Activated CD4-positive, alpha-beta T cell treated with anti-CD3 and anti-CD28 coated beads for 36 hours (primary cell): ENCODE measurements around the gene BMPER. TPM values are rescaled to one million over a fixed set of nuclear protein-coding genes. Genes with fewer than 3 reads are reported as not detected.

ENCODE experiments used
- ATAC-seq: fragments of 200-7000 bp; cut with Tn5 transposase; one replicate; pipeline ENCODE4 v1.10.0; 2021; ENCODE audit warnings: mild to moderate bottlenecking, moderate library complexity
- CTCF ChIA-PET: fragments of 350-600 bp; sonication (Branson Sonifier 250); formaldehyde crosslinking; loops from one replicate; lab custom pipeline; 2021; ENCODE audit warnings: antibody characterized with exemption; lab: Charles Lee
- POLR2A ChIA-PET: fragments of 350-600 bp; sonication (Branson Sonifier 250); formaldehyde crosslinking; loops from one replicate; lab custom pipeline; 2021; ENCODE audit warnings: antibody characterized with exemption, inconsistent platforms; lab: Charles Lee
- DNase-seq: peaks from one replicate; pipeline ENCODE4 v3.0.0-alpha.2; 2020
- H3K27ac Mint-ChIP-seq: one replicate; pipeline ENCODE4 v1.8.0; 2021; ENCODE audit warnings: mixed read lengths
- H3K27me3 Mint-ChIP-seq: one replicate; pipeline ENCODE4 v1.8.0; 2021; ENCODE audit warnings: mixed read lengths
- H3K36me3 Mint-ChIP-seq: one replicate; pipeline ENCODE4 v1.8.0; 2021; ENCODE audit warnings: low read depth, mixed read lengths
- H3K4me1 Mint-ChIP-seq: one replicate; pipeline ENCODE4 v1.8.0; 2021; ENCODE audit warnings: mixed read lengths
- H3K4me3 Mint-ChIP-seq: one replicate; pipeline ENCODE4 v1.8.0; 2021; ENCODE audit warnings: mild to moderate bottlenecking, moderate library complexity, mixed read lengths
- H3K9me3 Mint-ChIP-seq: one replicate; pipeline ENCODE4 v1.8.0; 2021; ENCODE audit warnings: low read depth, mixed read lengths
- intact Hi-C, 2 experiments: fragments of 100-400 bp; cut with DNase I in 1 of 2; cut with micrococcal nuclease in 1 of 2; formaldehyde crosslinking; loops; one replicate each; pipeline versions ENCODE4 v1.14.2 to v1.15.1; 2022 to 2024; cut with DNase I, micrococcal nuclease
- total RNA-seq, 2 experiments: library from RNA; stranded (reverse); gene quantifications; one replicate each; pipeline ENCODE4 v1.2.3, GENCODE V29; 2021

Gene BMPER
- total RNA-seq, 2 experiments from 2014 or later, result not detected

GRCh38 chr7:34184466-34184865 is 279.1 kb downstream of the BMPER start:
- intact Hi-C loops, result no loop called here
- POLR2A ChIA-PET, result no interaction called here
- ATAC-seq (no peak), DNase-seq (no peak)
- Mint-ChIP-seq H3K4me3 (no peak overlapping the region), H3K9me3 (no peaks in the 10 kb centered on the region), H3K36me3 (no peaks in the 10 kb centered on the region), H3K27me3 (no peaks in the 10 kb centered on the region), H3K4me1 (no peaks in the 10 kb centered on the region), H3K27ac (no peak overlapping the region)
- CTCF ChIA-PET, result no interaction called here

DNA sequence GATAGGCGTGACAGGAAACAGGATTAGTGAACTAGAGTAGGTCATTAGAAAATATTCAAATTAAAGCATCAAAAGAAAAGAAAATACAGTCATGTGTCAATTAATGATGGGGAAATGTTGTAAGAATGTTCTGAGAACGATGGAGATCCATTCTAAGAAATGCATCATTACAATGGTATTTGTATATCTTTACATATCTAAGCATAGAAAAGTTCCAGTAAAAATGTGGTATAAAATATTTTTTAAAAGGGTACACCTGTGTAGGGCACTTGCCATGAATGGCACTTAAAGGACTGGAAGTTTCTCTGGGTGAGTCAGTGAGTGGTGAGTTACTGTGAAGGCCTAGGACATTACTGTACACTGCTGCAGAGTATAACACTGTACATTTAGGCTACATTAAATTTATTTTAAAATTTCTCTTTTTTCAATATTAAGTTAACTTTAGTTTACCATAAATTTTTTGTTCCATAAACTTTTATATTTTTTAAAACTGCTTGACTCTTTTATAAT is 282.5 kb downstream of the BMPER start:
- ChIA-PET CTCF (no interaction called here), POLR2A (no interaction called here)
- Mint-ChIP-seq H3K4me3 (no peak overlapping the region), H3K27me3 (no peaks in the 10 kb centered on the region), H3K9me3 (no peaks in the 10 kb centered on the region), H3K4me1 (no peaks in the 10 kb centered on the region), H3K36me3 (no peaks in the 10 kb centered on the region), H3K27ac (no peak overlapping the region)
- no peak for ATAC-seq
- DNase-seq, result no peak
- intact Hi-C loops, result no loop called here

DNA sequence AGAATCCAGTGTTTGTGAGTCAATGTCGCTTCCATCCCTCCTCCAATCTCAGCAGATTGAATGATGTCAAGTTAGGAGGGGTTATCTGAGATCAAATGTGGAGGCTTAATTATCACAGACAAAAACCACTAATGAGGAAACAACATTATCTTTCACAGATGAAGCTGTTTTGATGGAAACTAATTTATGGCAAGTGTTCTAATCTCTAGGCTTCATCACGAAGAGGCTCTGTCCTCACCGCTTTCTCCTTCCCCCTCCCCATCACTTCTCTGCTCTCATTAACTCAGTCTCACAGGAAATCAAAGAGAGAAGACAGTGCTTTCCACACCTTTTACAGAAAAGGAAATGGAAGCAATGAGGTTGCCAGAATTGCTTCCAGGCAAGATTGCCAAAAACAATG is 283.7 kb downstream of the BMPER start:
- no peak for ATAC-seq
- Mint-ChIP-seq H3K4me3 (no peak overlapping the region), H3K27ac (no peak overlapping the region), H3K9me3 (no peaks in the 10 kb centered on the region), H3K4me1 (no peaks in the 10 kb centered on the region), H3K36me3 (no peaks in the 10 kb centered on the region), H3K27me3 (no peaks in the 10 kb centered on the region)
- POLR2A ChIA-PET, result no interaction called here
- intact Hi-C loops, result no loop called here
- CTCF ChIA-PET, result no interaction called here
- no peak for DNase-seq

GRCh38 chr7:34190299-34190698 is 285.0 kb downstream of the BMPER start:
- Mint-ChIP-seq H3K4me1 (no peaks in the 10 kb centered on the region), H3K27me3 (no peaks in the 10 kb centered on the region), H3K4me3 (no peak overlapping the region), H3K9me3 (no peaks in the 10 kb centered on the region), H3K36me3 (no peaks in the 10 kb centered on the region), H3K27ac (no peak overlapping the region)
- intact Hi-C loops, result no loop called here
- ATAC-seq, result no peak
- DNase-seq, result no peak
- POLR2A ChIA-PET, result no interaction called here
- CTCF ChIA-PET, result no interaction called here

DNA sequence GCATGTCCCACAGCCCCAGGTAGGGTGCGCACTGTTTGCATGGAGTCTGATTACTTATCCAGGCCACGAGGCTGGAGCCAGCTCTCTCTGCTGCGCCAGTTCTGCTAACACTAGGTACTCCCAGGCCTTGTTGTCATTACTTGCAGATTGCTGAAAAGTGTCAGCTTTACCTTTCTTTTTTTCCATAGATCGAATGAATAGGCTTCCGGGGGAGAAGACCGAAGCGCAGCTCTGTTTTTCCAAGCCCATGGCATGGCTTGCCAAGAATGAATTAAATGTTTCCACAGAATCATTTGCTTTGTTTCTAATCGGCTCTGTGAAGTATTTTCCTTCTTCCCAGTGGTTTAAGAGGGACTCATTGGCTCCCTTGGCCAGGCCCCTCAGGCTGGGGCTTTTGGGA is 285.8 kb downstream of the BMPER start:
- ChIA-PET POLR2A (no interaction called here), CTCF (interaction anchor here (0.6 kb wide), 1 partner anchor 1403 kb away, joined by 3 read pairs; no protein-coding TSS in a partner anchor)
- no peaks in the 10 kb centered on the region for H3K9me3 Mint-ChIP-seq
- no peaks in the 10 kb centered on the region for H3K4me1 Mint-ChIP-seq
- intact Hi-C loops, result no loop called here
- ATAC-seq (no peak), DNase-seq (no peak)
- no peak overlapping the region for H3K27ac Mint-ChIP-seq
- H3K27me3 Mint-ChIP-seq, result no peaks in the 10 kb centered on the region
- H3K36me3 Mint-ChIP-seq, result no peaks in the 10 kb centered on the region
- no peak overlapping the region for H3K4me3 Mint-ChIP-seq

DNA sequence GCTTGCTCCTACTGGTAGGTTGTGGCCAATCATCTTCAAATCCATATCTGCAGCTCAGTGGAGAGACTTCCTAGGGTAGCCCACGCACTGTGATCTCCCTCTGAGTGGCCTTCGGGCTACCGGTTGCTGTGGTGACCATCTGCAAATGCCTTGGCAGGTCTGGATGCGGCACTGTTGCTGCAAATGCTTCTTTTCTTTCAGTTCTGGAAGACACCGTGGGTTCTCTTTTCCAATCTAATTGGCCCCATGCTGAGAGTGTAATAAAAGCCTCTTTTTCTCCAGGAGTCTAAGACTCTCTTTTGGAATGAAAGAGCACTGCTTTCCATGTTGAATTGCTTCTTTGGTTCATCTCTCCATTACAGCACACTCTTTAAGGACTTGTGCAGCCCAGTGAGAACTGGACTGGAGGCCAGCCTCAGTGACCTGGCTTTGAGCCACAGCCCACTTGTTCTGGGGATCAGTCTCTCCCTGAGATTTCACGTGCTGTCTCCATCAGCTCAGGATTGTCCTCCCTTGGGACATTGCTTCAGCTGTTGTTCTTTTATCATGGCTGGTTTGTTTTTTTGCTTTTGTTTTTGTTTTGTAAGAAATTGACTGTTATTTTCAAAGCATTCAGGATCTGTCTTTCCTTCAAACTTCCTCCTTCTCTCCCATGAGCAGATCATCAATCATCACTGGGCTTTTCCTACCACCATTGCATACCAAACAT is 286.6 kb downstream of the BMPER start:
- Mint-ChIP-seq H3K9me3 (no peaks in the 10 kb centered on the region), H3K4me3 (no peak overlapping the region), H3K27ac (no peak overlapping the region), H3K27me3 (no peaks in the 10 kb centered on the region), H3K4me1 (no peaks in the 10 kb centered on the region), H3K36me3 (no peaks in the 10 kb centered on the region)
- DNase-seq (no peak), ATAC-seq (no peak)
- intact Hi-C loops, result no loop called here
- ChIA-PET CTCF (no interaction called here), POLR2A (no interaction called here)

- CTCF ChIA-PET, result no interaction called here
- Mint-ChIP-seq H3K36me3 (no peaks in the 10 kb centered on the region), H3K9me3 (no peaks in the 10 kb centered on the region), H3K27ac (no peak overlapping the region), H3K27me3 (no peaks in the 10 kb centered on the region), H3K4me3 (no peak overlapping the region), H3K4me1 (no peaks in the 10 kb centered on the region)
- DNase-seq, result no peak
- POLR2A ChIA-PET, result no interaction called here
- intact Hi-C loops, result no loop called here
- ATAC-seq, result no peak
Measured at GRCh38 chr7:34192906-34193305, 287.6 kb downstream of the BMPER start.

- no peak overlapping the region for H3K27ac Mint-ChIP-seq
- no peak for ATAC-seq
- no peaks in the 10 kb centered on the region for H3K9me3 Mint-ChIP-seq
- intact Hi-C loops, result no loop called here
- no peak overlapping the region for H3K4me3 Mint-ChIP-seq
- ChIA-PET CTCF (interaction anchor here (0.6 kb wide), 1 partner anchor 127 kb away, joined by 4 read pairs; no protein-coding TSS in a partner anchor), POLR2A (no interaction called here)
- no peaks in the 10 kb centered on the region for H3K36me3 Mint-ChIP-seq
- no peaks in the 10 kb centered on the region for H3K27me3 Mint-ChIP-seq
- no peak for DNase-seq
- H3K4me1 Mint-ChIP-seq, result no peaks in the 10 kb centered on the region
Measured at GRCh38 chr7:34198231-34198641, 292.9 kb downstream of the BMPER start.
